ENCODE measurements around the gene TBCD. TPM values are rescaled to one million over a fixed set of nuclear protein-coding genes. Genes with fewer than 3 reads are reported as not detected.

The TBCD gene
- polyA plus RNA-seq, 1 donor from 2014 or later: 67.2 TPM

DNA sequence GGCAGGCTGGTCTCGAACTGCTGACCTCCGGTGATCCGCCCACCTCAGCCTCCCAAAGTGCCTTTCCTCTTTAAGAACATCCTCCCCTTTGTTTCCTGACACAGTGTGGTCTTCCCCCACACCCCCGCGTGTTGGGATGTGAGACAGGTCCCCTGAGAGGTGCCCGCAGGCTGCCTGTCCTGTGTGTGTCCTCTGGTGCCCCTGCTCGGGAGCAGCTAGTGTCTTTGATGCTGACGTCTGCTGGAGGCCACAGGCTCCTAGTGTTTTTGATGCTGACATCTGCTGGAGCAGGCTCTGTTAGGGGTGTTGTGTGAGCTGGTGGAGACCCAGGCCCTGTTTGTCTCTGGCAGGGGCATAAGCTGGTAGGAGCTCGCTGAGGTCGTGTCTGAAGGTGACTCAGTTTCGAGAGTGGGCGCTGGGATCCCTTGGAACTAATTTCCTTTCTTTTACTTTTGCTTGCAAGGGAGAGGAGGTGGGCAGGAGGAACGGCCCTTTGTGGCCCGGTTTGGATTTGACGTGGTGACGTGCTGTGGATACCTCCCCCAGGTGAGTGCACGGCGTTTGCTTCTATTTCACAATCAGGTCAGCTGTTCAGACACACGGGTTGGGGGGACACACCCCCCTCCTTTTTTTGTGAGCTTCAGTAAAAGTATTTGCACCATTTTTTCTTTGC, 29.4 kb upstream of the TBCD start:
- Histone ChIP-seq H3K4me2 (ENCODE audit: low read length) (no peak overlapping the region), H3K9me2 (ENCODE audit: insufficient read depth, low read length) (no peaks in the 10 kb centered on the region), H3F3A (ENCODE audit: insufficient read depth, low read length, poor library complexity, severe bottlenecking) (no peaks in the 10 kb centered on the region), H3K9me3 (ENCODE audit: low read length) (no peaks in the 10 kb centered on the region), H3K4me3 (ENCODE audit: low read length) (no peak overlapping the region), H3K27ac (ENCODE audit: low read length) (no peak overlapping the region), H4K20me1 (ENCODE audit: insufficient read depth) (no peaks in the 10 kb centered on the region), H3K27me3 (ENCODE audit: insufficient read depth, low read depth, low read length) (no peaks in the 10 kb centered on the region), H3K9ac (ENCODE audit: low read length) (no peak overlapping the region), H2AFZ (ENCODE audit: low read depth, low read length) (no peak overlapping the region), H3K79me2 (replicated peaks; ENCODE audit: insufficient read depth, low read length) (peaks cover 5% of the 10 kb centered on the region), H3K36me3 (ENCODE audit: insufficient read depth, low read length) (peaks cover 5% of the 10 kb centered on the region)
- TF ChIP-seq, protein P1, sequence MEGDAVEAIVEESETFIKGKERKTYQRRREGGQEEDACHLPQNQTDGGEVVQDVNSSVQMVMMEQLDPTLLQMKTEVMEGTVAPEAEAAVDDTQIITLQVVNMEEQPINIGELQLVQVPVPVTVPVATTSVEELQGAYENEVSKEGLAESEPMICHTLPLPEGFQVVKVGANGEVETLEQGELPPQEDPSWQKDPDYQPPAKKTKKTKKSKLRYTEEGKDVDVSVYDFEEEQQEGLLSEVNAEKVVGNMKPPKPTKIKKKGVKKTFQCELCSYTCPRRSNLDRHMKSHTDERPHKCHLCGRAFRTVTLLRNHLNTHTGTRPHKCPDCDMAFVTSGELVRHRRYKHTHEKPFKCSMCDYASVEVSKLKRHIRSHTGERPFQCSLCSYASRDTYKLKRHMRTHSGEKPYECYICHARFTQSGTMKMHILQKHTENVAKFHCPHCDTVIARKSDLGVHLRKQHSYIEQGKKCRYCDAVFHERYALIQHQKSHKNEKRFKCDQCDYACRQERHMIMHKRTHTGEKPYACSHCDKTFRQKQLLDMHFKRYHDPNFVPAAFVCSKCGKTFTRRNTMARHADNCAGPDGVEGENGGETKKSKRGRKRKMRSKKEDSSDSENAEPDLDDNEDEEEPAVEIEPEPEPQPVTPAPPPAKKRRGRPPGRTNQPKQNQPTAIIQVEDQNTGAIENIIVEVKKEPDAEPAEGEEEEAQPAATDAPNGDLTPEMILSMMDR (IDR thresholded peaks at IDR 0.05; ENCODE audit: poor library complexity, severe bottlenecking): no peak
- TF ChIP-seq EP300 (conservative IDR thresholded peaks at IDR 0.05; ENCODE audit: poor library complexity, severe bottlenecking) (no peak), RAD21 (conservative IDR thresholded peaks at IDR 0.05) (no peak), MXI1 (conservative IDR thresholded peaks at IDR 0.05; ENCODE audit: poor library complexity, severe bottlenecking) (no peak), POLR2AphosphoS5 (IDR thresholded peaks at IDR 0.05) (no peak), SMC3 (conservative IDR thresholded peaks at IDR 0.05; ENCODE audit: poor library complexity) (no peak), EZH2 (IDR thresholded peaks at IDR 0.05; ENCODE audit: borderline replicate concordance, insufficient read depth, low read length, poor library complexity, severe bottlenecking) (no peak), TAF1 (IDR thresholded peaks at IDR 0.05; ENCODE audit: low read depth) (no peak)
- TF ChIP-seq, protein P2, sequence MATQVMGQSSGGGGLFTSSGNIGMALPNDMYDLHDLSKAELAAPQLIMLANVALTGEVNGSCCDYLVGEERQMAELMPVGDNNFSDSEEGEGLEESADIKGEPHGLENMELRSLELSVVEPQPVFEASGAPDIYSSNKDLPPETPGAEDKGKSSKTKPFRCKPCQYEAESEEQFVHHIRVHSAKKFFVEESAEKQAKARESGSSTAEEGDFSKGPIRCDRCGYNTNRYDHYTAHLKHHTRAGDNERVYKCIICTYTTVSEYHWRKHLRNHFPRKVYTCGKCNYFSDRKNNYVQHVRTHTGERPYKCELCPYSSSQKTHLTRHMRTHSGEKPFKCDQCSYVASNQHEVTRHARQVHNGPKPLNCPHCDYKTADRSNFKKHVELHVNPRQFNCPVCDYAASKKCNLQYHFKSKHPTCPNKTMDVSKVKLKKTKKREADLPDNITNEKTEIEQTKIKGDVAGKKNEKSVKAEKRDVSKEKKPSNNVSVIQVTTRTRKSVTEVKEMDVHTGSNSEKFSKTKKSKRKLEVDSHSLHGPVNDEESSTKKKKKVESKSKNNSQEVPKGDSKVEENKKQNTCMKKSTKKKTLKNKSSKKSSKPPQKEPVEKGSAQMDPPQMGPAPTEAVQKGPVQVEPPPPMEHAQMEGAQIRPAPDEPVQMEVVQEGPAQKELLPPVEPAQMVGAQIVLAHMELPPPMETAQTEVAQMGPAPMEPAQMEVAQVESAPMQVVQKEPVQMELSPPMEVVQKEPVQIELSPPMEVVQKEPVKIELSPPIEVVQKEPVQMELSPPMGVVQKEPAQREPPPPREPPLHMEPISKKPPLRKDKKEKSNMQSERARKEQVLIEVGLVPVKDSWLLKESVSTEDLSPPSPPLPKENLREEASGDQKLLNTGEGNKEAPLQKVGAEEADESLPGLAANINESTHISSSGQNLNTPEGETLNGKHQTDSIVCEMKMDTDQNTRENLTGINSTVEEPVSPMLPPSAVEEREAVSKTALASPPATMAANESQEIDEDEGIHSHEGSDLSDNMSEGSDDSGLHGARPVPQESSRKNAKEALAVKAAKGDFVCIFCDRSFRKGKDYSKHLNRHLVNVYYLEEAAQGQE (IDR thresholded peaks at IDR 0.05; ENCODE audit: borderline replicate concordance): no peak

DNA sequence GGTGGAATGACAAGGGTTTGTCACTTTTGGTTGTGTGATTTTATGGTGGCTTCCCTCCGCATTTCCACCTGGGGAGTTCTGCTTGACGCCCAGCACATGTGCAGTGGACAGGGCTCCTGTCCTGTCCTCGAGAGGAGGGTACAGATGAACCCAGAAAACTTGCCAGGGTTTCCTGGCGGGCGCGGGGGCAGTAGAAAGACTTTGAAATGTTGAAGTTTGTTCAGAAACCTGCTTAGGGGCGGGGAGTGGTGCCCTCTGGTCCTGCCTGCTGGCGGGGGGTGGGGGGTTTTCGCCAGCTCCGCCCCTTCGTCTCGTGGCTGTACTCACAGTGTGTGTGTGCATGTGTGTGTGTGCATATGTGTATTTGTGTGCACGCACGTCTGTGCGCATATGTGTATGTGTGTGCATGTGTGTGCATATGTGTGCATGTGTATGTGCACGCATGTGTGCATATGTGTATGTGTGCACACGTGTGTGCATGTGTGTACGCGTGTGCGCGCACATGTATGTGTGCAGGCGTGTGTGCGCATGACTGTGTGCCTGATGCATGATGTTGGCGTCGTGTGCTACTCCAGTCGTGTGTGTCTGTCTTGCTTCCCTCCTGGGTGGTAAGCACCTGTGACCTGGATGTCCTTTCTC, 28.6 kb upstream of the TBCD start:
- H4K20me1 ChIP-seq (ENCODE audit: insufficient read depth): no peaks in the 10 kb centered on the region
- no peak overlapping the region for H2AFZ ChIP-seq (ENCODE audit: low read depth, low read length)
- H3K27me3 ChIP-seq (ENCODE audit: insufficient read depth, low read depth, low read length): no peaks in the 10 kb centered on the region
- H3F3A ChIP-seq (ENCODE audit: insufficient read depth, low read length, poor library complexity, severe bottlenecking): no peaks in the 10 kb centered on the region
- H3K9me2 ChIP-seq (ENCODE audit: insufficient read depth, low read length): no peaks in the 10 kb centered on the region
- H3K9ac ChIP-seq (ENCODE audit: low read length): no peak overlapping the region
- H3K27ac ChIP-seq (ENCODE audit: low read length): no peak overlapping the region
- peaks cover 5% of the 10 kb centered on the region for H3K36me3 ChIP-seq (ENCODE audit: insufficient read depth, low read length)
- H3K79me2 ChIP-seq (replicated peaks; ENCODE audit: insufficient read depth, low read length): no peaks in the 10 kb centered on the region
- H3K4me2 ChIP-seq (ENCODE audit: low read length): no peak overlapping the region
- no peak for TF ChIP-seq TAF1 (IDR thresholded peaks at IDR 0.05; ENCODE audit: low read depth)
- TF ChIP-seq EP300 (conservative IDR thresholded peaks at IDR 0.05; ENCODE audit: poor library complexity, severe bottlenecking): no peak
- no peak for TF ChIP-seq SMC3 (conservative IDR thresholded peaks at IDR 0.05; ENCODE audit: poor library complexity)
- TF ChIP-seq, protein P1 (IDR thresholded peaks at IDR 0.05; ENCODE audit: poor library complexity, severe bottlenecking): no peak
- TF ChIP-seq POLR2AphosphoS5 (IDR thresholded peaks at IDR 0.05): no peak
- no peak for TF ChIP-seq RAD21 (conservative IDR thresholded peaks at IDR 0.05)
- TF ChIP-seq EZH2 (IDR thresholded peaks at IDR 0.05; ENCODE audit: borderline replicate concordance, insufficient read depth, low read length, poor library complexity, severe bottlenecking): no peak
- TF ChIP-seq, protein P2 (IDR thresholded peaks at IDR 0.05; ENCODE audit: borderline replicate concordance): no peak
- no peak for TF ChIP-seq MXI1 (conservative IDR thresholded peaks at IDR 0.05; ENCODE audit: poor library complexity, severe bottlenecking)
- no peaks in the 10 kb centered on the region for H3K9me3 ChIP-seq (ENCODE audit: low read length)
- H3K4me3 ChIP-seq (ENCODE audit: low read length): no peak overlapping the region

All from neural cell (in vitro differentiated cells).